OCI-LY7 (cell line): ENCODE measurements around the gene SOS1. TPM values are rescaled to one million over a fixed set of nuclear protein-coding genes. Genes with fewer than 3 reads are reported as not detected.
A peak's percentile ranks its signal among the peaks of the same experiment; 100 is the strongest.

Source experiments
- BruUV-seq: library from RNA; stranded (reverse); fragments of 400-500 nt; replicated peaks from 2 replicates; lab custom pipeline; 2021; lab: Mats Ljungman, UMichigan
- CTCF ChIA-PET: fragments of 300-600 bp; sonication (Branson Sonifier 250); formaldehyde crosslinking; loops from one replicate; lab custom pipeline; 2022; ENCODE audit warnings: antibody characterized with exemption; ENCODE audit not compliant: unreplicated experiment; lab: Charles Lee
- POLR2A ChIA-PET: fragments of 300-600 bp; sonication (Branson Sonifier 250); formaldehyde crosslinking; loops from one replicate; lab custom pipeline; 2022; ENCODE audit warnings: antibody characterized with exemption; lab: Charles Lee
- DNase-seq: peaks from one replicate; pipeline ENCODE4 v3.0.0-alpha.2; 2015; ENCODE audit warnings: low spot score
- H2AFZ ChIP-seq: fragments of 200-600 bp; sonication (generic), shearing (Covaris generic); 2 replicates; pipeline ENCODE4 v1.6.1; 2014; ENCODE audit warnings: mild to moderate bottlenecking, antibody characterized with exemption, low read length, moderate library complexity
- H3K27ac ChIP-seq: fragments of 200-600 bp; sonication (generic); 2 replicates; pipeline ENCODE4 v1.5.1; 2014; ENCODE audit warnings: mixed run types, low read depth, mild to moderate bottlenecking, moderate library complexity, low read length, inconsistent platforms; ENCODE audit not compliant: poor library complexity, severe bottlenecking
- H3K36me3 ChIP-seq: fragments of 200-600 bp; sonication (generic); 2 replicates; pipeline ENCODE4 v1.6.1; 2014; ENCODE audit warnings: mild to moderate bottlenecking, antibody characterized with exemption, low read length, moderate library complexity, mixed read lengths; ENCODE audit not compliant: insufficient read depth
- H3K4me1 ChIP-seq: fragments of 200-600 bp; sonication (generic); 2 replicates; pipeline ENCODE4 v1.5.1; 2014; ENCODE audit warnings: mild to moderate bottlenecking, low read length; ENCODE audit not compliant: insufficient read depth, poor library complexity, severe bottlenecking
- H3K4me2 ChIP-seq: fragments of 200-600 bp; sonication (generic); 2 replicates; pipeline ENCODE4 v1.6.1; 2014; ENCODE audit warnings: mild to moderate bottlenecking, low read length
- H3K4me3 ChIP-seq: fragments of 200-600 bp; sonication (generic); 2 replicates; pipeline ENCODE4 v1.5.1; 2014; ENCODE audit warnings: mild to moderate bottlenecking, low read depth, low read length; ENCODE audit not compliant: poor library complexity, severe bottlenecking
- H3K79me2 ChIP-seq: fragments of 200-600 bp; sonication (generic); 2 replicates; pipeline ENCODE4 v1.6.1; 2016; ENCODE audit warnings: low read depth, mild to moderate bottlenecking, low read length, moderate library complexity, mixed read lengths; ENCODE audit not compliant: insufficient read depth
- H3K9me2 ChIP-seq: fragments of 200-600 bp; sonication (generic); 2 replicates; pipeline ENCODE4 v1.6.1; 2016; ENCODE audit warnings: mild to moderate bottlenecking, low read length, mixed read lengths; ENCODE audit not compliant: insufficient read depth
- H3K9me3 ChIP-seq: fragments of 200-600 bp; sonication (generic); 2 replicates; pipeline ENCODE4 v1.6.1; 2014; ENCODE audit warnings: mild to moderate bottlenecking, mixed run types, low read length, mixed read lengths
- H4K20me1 ChIP-seq: fragments of 200-600 bp; sonication (generic); 2 replicates; pipeline ENCODE4 v1.6.1; 2014; ENCODE audit warnings: mild to moderate bottlenecking, antibody characterized with exemption, low read length, moderate library complexity, mixed read lengths; ENCODE audit not compliant: insufficient read depth
- CTCF ChIP-seq: fragments of 200-600 bp; sonication (generic); conservative IDR thresholded peaks from 2 replicates; pipeline ENCODE4 v1.5.1; 2014; ENCODE audit warnings: mild to moderate bottlenecking, antibody characterized with exemption, low read length, moderate library complexity, mixed read lengths
- EZH2phosphoT487 ChIP-seq: fragments of 200-600 bp; sonication (generic); IDR thresholded peaks from 2 replicates; pipeline ENCODE4 v1.6.1; 2018; ENCODE audit warnings: low read depth, borderline replicate concordance, mild to moderate bottlenecking, mixed run types, antibody characterized with exemption, low read length, moderate library complexity, mixed read lengths
- intact Hi-C: fragments of 100-400 bp; cut with micrococcal nuclease; formaldehyde crosslinking; loops from one replicate; pipeline ENCODE4 v1.10.0; 2022; ENCODE audit not compliant: unreplicated experiment
- total RNA-seq, 2 experiments: library from RNA; depleted of rRNA in 1 of 2; stranded (reverse); fragments of >200 nt in 1 of 2; shearing (Covaris generic) in 1 of 2; gene quantifications; 2 replicates each; pipeline ENCODE4 v1.2.3, GENCODE V29; 2014 to 2022

The SOS1 gene
- total RNA-seq, 2 experiments from 2014 or later: 21.3 to 40.0 TPM

GRCh38 chr2:39128919-39129391 lies 8.1 kb upstream of the SOS1 start:
- Histone ChIP-seq H3K36me3 (no peaks in the 10 kb centered on the region), H3K9me2 (no peaks in the 10 kb centered on the region), H3K27ac (peak overlapping the region; percentile 77), H2AFZ (peak overlapping the region; percentile 92), H3K9me3 (no peaks in the 10 kb centered on the region), H3K4me1 (peaks cover 43% of the 10 kb centered on the region), H3K79me2 (no peaks in the 10 kb centered on the region), H3K4me3 (peak overlapping the region; percentile 47), H4K20me1 (no peaks in the 10 kb centered on the region), H3K4me2 (peak overlapping the region; percentile 74)
- TF ChIP-seq CTCF: no peak
- TF ChIP-seq EZH2phosphoT487: no peak
- intact Hi-C loops: loop anchor here (5.0 to 10.0 kb wide), 3 partner anchors 308 to 1464 kb away; partner anchors contain the start of gene MAP4K3
- POLR2A ChIA-PET: interaction anchor here (0.6 to 2.5 kb wide), 6 partner anchors 10 to 525 kb away, joined by 3 to 19 read pairs (median 3); no protein-coding TSS in a partner anchor
- BruUV-seq: no TSS peak
- CTCF ChIA-PET: no interaction called here
- peak; percentile 64 for DNase-seq

- no peaks in the 10 kb centered on the region for H3K9me2 ChIP-seq
- ChIA-PET CTCF (no interaction called here), POLR2A (interaction anchor here (0.6 to 2.6 kb wide), 8 partner anchors 9 to 1228 kb away, joined by 3 to 19 read pairs (median 4); no protein-coding TSS in a partner anchor)
- peak overlapping the region; percentile 74 for H3K4me2 ChIP-seq
- BruUV-seq: no TSS peak
- peaks cover 48% of the 10 kb centered on the region for H3K4me1 ChIP-seq
- no peaks in the 10 kb centered on the region for H3K9me3 ChIP-seq
- H3K27ac ChIP-seq: peak overlapping the region; percentile 77
- peak; percentile 79 for DNase-seq
- H3K36me3 ChIP-seq: no peaks in the 10 kb centered on the region
- TF ChIP-seq CTCF: no peak
- TF ChIP-seq EZH2phosphoT487: no peak
- H2AFZ ChIP-seq: peak overlapping the region; percentile 92
- intact Hi-C loops: loop anchor here (5.0 to 10.0 kb wide), 3 partner anchors 309 to 1463 kb away; partner anchors contain the start of gene MAP4K3
- peaks cover 7% of the 10 kb centered on the region; the same call in 1 of the 2 replicates for H3K79me2 ChIP-seq
- H4K20me1 ChIP-seq: no peaks in the 10 kb centered on the region
- peak overlapping the region; percentile 47 for H3K4me3 ChIP-seq
Observed at GRCh38 chr2:39127973-39128372, 7.1 kb upstream of the SOS1 start.

GRCh38 chr2:39124746-39125057 lies 3.9 kb upstream of the SOS1 start:
- Histone ChIP-seq H3K27ac (peak overlapping the region; percentile 87), H3K9me3 (no peaks in the 10 kb centered on the region), H3K36me3 (no peaks in the 10 kb centered on the region), H3K79me2 (peaks cover 24% of the 10 kb centered on the region), H3K4me2 (peak overlapping the region; percentile 92), H3K9me2 (no peaks in the 10 kb centered on the region), H3K4me3 (peak overlapping the region; percentile 73), H2AFZ (peak overlapping the region; percentile 46; the same call in 1 of the 2 replicates), H3K4me1 (peaks cover 66% of the 10 kb centered on the region), H4K20me1 (no peaks in the 10 kb centered on the region)
- ChIA-PET CTCF (interaction anchor here (0.7 kb wide), 1 partner anchor 59 kb away, joined by 5 read pairs; no protein-coding TSS in a partner anchor), POLR2A (interaction anchor here (0.6 to 4.1 kb wide), 14 partner anchors 9 to 1786 kb away, joined by 3 to 19 read pairs (median 4); partner anchors contain the start of gene SRSF7)
- no peak for DNase-seq
- TSS peak; percentile 86 for BruUV-seq
- intact Hi-C loops: loop anchor here (1.0 to 10.0 kb wide), 8 partner anchors 66 to 1460 kb away; partner anchors contain the start of genes HNRNPLL, MAP4K3 and SRSF7
- no peak; the same call in 1 of the 2 replicates for TF ChIP-seq CTCF
- TF ChIP-seq EZH2phosphoT487: no peak
